ENCODE measurements around the gene EPS8L2.
A peak's percentile ranks its signal among the peaks of the same experiment; 100 is the strongest.

EPS8L2 gene

DNA sequence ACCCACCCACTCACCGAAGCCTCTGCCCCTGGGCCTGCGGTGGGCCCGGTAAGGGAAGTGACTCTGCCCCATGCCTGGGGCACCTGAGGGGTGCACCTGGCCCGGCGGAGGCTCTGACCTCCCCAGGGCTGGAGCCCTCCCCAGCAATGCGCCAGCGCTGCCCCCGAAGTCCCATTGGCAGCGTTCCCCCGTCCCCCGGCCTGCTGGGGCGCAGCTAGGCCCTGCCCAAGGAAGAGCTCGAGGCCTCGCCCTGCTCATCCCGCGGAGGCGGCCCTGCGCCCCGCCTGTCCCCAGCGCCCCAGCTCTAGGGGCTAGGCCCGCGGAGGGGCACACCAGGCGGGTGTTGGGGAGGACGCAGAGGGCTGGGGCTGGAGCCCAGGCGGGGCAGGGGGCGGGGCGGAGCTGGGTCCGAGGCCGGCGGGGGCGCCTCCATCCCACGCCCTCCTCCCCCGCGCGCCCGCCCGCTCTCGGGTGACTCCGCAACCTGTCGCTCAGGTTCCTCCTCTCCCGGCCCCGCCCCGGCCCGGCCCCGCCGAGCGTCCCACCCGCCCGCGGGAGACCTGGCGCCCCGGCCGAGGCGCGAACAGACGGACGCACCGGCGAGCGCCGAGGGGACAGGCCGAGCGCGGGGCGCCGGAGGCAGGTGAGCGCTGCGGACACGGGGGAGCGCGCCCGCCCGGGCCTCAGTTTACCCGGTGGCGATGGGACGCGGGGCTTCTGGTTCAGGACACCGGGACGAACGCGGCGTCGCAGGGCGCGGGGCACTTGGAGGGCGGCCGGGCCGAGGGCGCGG is at the start of gene EPS8L2:
TSS of gene EPS8L2 (plus strand) at position 586 of the 793 bp plus-strand sequence. CDS start 3,177 bp downstream, outside the sequence.
- no peak for DNase-seq (ENCODE audit: extremely low spot score, insufficient read length, low read depth)
- no peak for FAIRE-seq

DNA sequence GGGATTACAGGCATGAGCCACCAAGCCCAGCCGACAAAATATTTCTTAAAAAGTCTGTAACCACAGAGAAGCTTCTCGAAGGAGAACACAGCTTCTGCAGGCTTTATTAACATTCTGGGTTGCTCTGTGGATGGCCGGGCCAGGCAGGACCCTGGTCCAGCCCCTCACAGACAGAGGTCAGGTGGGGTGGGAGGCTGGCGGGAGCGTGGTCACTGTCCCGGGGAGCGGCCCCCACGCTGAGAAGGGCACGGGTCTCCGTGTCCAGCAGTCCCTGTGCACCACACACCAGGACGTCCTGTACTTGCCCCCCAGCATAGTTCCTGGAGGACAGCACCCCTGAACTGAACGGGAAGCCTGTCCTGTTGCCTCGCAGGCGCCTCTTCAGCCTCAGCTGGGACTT is 49.6 kb upstream of the EPS8L2 start:
- FAIRE-seq (no peak), DNase-seq (ENCODE audit: extremely low spot score, insufficient read length, low read depth) (no peak)

DNA sequence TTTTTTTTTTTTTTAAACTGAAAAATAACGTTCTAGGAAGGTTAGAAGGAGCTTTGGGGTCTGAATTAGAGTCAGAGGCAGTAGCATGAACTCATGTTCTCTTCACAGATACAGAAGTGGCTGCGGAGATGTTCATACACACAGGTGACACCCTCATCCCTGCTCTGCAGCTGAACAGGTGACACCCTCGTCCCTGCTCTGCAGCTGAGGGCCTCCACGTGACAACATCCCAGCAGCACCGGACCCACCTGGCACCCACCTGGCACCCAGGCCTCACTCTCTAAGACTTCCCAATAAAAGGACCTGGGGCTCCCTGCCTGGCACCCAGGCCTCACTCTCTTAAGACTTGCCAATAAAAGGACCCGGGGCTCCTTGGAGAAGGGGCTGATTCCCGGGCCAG is 49.2 kb upstream of the EPS8L2 start:
- no peak for FAIRE-seq
- no peak for DNase-seq (ENCODE audit: extremely low spot score, insufficient read length, low read depth)

DNA sequence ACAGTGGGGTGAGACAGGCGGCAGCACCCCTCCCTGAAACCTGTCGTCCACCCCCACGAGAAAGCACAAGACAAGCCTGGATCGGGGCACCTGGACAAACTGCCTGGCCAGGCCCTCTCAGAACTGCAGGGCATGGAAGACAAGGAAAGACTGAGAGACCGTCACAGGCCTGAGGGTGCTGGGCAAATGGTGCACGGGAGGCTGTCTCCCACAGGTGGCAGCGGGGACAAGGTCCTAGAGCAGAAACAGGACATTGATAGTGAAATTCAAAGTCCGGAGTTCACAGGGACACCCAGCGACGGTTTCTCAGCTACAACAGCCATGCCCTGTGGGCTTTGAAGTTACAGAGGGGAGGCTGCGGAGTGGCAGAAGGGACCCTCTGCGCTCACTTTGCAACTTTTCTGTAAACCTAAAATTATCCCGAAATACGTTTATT is 48.3 kb upstream of the EPS8L2 start:
- FAIRE-seq (no peak), DNase-seq (ENCODE audit: extremely low spot score, insufficient read length, low read depth) (no peak)

DNA sequence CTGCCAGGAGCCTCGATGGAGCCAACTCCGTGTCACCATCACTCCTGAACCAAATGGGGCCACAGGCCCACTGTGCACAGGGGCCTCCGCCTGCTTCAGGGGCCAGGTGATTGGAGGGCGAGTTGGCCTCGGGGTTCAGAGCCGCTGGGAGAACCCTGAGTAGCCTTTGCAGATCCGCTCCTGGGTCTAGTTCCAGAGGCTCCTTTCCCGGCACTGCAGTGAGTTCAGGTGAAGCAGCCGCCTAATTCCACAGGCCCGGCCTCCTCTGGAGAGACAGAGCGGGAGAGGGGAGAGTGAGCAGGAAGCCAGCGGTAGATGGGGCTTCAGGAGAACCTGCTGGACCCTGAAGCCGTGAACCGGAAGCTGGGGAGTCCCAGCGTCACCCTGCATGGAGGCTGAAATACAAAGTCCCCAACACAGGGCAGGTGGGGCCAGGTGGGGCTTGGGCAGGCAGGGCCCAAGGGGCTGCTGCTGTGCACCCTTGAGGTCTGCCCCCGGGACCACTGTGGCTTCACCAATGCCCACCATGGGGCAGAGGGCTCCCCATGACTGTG is 46.4 kb upstream of the EPS8L2 start:
- DNase-seq (ENCODE audit: extremely low spot score, insufficient read length, low read depth) (no peak), FAIRE-seq (no peak)

DNA sequence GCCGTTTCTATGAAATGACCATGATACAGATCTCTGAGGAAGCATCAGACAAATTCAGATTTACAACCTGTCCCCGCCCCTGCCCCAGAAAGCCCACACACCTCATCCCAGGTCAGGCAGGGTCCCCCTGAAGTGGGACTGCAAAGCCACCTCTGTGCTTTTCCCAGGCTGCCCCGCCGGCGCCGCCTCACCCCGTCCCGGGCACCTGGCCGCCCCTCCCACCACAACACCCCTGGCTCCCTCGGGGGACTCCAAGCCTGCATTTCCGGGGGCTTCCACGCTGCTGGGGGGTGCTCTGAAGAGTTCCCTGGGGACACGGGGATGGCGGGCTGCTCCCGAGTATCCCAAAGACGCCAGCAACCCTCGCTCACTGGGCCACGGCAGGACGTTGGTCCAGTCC is 45.8 kb upstream of the EPS8L2 start:
- FAIRE-seq (no peak), DNase-seq (ENCODE audit: extremely low spot score, insufficient read length, low read depth) (no peak)

DNA sequence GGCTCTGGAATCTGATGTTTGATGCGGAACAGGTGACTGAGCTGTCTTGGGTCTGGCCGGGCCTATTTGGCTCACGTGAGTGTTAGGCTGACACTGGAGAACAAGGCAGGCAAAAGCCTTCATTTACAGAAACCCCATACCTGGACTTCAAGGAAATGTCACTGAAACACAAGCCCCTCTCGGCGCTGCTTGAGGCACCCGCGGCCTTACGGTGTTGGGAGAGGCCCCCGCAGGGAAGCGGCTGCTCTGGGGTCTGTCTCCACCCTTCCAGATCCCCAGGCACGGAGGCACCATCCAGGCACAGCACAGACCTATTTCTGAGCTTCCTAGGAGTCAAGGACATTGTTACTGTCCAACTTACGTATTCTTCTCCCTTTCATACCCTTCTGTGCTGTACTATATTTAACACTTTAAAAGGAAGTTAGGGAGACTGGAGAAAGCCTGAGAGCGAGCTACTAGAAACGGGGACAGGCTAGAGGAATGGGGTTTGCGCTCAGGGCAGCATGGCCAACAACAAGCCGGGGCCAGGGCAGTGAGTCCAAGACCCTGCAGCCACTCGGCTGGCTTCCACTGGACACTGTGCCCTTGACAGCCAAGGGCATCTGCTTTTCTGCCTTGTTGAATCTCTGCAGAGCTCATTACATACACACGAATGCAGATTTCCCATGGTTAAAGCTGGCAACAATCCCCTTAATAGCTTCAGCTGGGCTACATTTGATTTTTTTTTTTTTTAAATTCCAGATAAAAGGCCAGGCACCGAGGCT is 45.2 kb upstream of the EPS8L2 start:
- no peak for DNase-seq (ENCODE audit: extremely low spot score, insufficient read length, low read depth)
- FAIRE-seq: no peak

DNA sequence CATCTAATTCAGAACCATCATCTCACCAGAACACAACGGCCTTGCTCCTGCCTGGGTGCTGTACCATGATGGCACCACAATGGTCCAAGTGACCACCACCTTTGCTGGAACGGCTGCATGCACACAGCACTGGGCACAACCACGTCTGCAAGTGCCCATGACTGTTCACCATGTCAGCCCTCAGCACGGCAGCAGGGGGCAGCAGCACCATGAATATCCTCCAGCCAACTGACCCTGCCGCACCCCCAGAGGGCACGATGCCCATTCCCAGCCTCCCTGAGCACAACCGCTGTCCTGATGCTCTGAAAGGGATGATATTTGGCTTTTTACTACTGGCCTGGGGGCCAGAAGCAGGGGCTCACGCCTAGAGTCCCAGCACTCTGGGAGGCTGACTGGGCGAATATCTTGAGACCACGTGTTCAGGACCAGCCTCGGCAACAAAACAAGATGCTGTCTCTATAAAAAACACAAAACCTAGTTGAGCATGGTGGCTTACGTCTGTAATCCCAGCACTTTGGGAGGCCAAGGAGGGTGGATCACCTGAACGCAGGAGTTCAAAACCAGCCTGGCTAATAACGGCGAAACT is 43.2 kb upstream of the EPS8L2 start:
- DNase-seq (ENCODE audit: extremely low spot score, insufficient read length, low read depth) (peak; percentile 58), FAIRE-seq (peak; percentile 69)

DNA sequence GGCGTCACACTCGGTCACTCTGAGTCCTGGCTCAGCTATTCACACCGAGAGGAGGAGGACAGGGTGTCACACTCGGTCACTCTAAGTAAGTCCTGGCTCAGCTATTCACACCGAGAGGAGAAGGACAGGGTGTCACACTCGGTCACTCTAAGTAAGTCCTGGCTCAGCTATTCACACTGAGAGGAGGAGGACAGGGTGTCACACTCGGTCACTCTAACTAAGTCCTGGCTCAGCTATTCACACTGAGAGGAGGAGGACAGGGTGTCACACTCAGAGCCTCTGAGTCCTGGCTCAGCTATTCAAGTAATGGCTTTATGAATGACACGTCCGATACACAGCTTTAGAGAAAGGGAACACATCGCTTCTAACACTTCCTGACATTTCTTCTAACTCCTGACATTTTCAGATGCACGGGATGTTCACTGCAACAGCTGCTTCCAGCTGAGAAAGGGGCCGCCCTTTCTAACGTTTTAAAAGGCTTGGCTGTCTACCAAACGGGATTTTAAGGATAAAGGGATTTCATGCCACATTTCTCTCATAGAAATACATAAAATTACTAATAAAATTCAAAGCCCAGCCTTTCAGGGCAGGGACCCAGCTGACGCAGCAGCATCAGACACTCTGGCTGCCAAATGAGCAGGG is 40.8 kb upstream of the EPS8L2 start:
- DNase-seq (ENCODE audit: extremely low spot score, insufficient read length, low read depth) (no peak), FAIRE-seq (no peak)

DNA sequence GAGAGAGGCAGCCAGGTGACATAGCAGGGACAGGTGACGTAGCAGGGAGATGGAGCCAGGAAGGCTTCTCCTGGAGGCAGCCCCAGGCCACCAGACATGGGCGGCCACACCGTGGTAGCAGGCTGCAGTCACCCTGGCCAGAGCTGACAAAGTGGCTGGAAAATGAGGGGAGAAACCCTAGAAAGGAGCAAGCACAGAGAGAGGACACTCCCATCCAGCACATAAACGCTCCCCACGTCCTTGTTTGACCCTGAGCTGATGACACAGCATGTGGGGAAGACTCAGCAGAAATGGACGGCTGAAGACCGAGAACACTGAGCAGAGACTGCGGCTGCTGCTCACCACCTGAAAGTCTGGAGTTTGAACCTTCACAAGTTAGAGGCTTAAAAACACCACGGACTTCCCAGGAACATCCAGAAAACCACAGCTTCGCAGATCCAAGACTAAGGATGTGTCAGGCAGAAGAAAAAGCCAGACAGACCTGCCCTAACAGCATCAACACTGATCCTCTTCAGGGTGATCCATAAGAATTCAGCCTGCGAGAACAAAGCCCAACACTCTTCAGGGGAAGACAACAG is 40.2 kb upstream of the EPS8L2 start:
- DNase-seq (ENCODE audit: extremely low spot score, insufficient read length, low read depth) (no peak), FAIRE-seq (no peak)

DNA sequence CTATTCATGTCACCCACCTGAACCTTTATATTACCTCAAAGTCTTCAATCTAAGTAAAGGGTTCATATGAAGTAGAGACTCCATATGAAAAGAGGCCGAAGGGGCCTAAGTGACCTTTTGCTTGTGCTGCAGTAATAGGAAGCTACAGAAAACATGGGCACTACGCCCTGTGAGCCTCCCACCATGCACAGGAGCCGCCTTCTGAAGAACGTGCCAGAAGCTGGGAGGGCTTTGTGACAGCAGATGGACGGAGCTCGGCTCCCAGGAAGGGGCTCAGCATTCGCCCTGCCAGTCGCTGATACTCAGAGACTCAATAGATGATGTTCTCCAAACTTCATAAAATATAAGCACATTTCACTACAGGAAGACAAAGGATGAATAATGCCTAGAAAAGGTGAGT is 32.2 kb upstream of the EPS8L2 start:
- no peak for DNase-seq (ENCODE audit: extremely low spot score, insufficient read length, low read depth)
- FAIRE-seq: no peak

DNA sequence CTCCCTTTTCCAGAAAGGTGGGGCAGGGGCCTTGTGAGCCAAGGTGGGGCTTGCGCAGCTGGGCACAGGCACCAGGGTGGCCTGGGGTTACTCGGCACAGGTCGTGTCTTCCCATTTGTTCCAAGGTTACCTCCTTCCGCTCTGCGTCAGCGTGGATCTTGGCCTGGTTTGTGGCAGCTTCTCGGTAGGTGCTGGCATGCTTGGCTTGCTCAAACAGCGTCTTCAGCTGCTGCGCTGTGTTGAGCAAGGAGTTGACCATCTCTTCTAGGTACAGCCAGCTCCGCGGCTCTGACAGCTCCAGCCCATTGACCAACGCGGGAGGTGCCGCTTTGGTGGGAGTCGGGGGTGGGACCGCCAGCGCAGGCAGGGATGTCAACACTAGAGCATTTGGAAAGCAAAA is 31.6 kb upstream of the EPS8L2 start:
- no peak for DNase-seq (ENCODE audit: extremely low spot score, insufficient read length, low read depth)
- FAIRE-seq: no peak

DNA sequence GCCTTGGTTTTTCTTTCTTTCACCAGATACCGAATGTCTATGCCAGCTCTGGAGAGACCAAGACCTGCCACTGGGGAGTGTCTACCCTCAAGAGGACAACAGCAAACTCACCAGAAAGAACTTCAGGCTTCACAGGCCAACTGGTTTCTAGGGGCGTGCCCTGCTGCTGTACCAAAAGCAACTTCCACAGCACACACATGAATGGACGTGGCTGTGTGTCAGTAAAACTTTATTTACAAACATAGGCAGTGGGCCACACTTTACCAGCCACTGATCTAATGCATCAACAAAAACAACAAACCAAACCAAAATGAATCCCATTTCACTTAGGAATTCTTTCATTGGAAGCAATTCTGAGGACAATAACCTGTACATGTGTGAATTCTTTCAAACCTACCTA is 27.7 kb upstream of the EPS8L2 start:
- FAIRE-seq (no peak), DNase-seq (ENCODE audit: extremely low spot score, insufficient read length, low read depth) (no peak)

DNA sequence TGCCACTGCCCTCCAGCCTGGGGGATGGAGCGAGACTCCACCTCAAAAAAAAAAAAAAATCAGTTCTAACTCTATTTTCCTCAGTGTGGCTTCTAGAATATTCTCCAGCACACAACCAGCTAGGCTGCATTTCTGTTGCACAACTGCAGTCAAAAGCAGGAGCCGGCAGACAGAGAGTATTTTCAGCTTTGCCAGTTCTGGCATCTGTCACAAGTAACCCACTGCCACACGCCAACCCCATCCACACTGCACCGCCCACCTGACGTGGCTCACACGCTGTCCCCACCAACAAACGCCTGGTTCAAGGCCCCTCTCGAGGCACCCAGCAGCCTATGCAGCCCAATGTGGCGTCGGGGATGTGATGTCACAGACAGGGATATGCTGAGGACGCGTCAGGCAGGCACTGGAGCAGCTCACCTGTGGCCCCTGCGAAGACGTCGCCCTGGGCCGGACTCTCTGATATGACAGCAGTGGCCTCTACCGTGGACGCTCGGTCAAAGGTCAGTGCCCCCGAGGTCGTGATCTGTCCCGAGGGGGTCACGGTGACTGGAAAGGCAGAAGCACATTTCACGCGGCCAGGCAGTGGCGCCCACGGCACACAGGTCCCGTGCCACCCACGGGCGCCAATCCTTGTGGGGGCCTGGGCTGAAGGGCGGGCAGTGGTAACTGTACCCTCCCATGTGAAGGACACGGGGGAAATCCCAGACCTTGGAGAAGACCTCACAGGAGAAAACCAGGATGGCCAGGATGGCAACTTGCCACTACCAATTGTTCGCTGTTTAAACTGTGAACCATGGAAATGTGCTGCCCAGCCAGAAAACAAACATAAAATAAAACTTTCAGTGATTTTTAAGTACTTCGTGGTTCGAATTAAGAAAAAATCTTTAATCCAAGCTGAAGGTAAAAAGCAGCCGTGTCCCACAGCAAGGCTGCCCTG is 26.5 kb upstream of the EPS8L2 start:
- FAIRE-seq: no peak
- DNase-seq (ENCODE audit: extremely low spot score, insufficient read length, low read depth): no peak

DNA sequence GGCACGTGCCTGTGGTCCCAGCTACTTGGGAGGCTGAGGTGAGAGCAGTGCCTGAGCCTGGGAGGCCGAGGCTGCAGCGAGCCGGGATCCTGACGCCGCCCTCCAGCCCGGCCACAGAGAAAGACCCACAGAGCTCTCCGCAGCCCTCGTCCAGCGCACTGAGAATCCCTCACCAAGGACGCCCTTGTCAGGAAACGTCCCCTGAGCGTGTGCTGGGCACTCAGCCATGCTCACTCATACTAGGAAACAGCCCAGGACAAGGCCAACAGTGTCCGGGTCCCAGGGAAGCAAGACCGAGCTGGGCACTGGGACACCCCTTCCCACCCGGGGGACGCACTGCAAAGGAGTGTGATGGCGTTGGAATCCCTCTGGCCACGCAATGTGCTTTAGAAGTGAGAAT is 25.6 kb upstream of the EPS8L2 start:
- FAIRE-seq (no peak), DNase-seq (ENCODE audit: extremely low spot score, insufficient read length, low read depth) (no peak)

DNA sequence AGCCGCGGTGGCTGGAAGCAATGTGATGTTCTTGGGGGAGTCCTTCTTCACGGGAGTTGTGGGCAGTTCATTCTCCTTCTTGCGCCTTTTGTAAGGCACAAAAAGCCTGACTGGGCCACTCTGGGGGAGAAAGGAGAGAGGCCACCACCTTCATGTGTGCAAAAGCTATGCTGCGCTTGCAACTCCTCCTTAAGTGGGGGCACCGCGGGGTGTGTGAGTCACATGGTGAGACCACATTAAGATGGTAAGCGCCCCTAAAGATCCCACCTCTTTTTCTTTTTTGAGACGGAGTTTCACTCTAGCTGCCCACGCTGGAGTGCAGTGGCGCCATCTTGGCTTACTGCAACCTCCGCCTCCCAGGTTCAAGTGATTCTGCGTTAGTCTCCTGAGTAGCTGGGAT is 25.1 kb upstream of the EPS8L2 start:
- DNase-seq (ENCODE audit: extremely low spot score, insufficient read length, low read depth): no peak
- no peak for FAIRE-seq

DNA sequence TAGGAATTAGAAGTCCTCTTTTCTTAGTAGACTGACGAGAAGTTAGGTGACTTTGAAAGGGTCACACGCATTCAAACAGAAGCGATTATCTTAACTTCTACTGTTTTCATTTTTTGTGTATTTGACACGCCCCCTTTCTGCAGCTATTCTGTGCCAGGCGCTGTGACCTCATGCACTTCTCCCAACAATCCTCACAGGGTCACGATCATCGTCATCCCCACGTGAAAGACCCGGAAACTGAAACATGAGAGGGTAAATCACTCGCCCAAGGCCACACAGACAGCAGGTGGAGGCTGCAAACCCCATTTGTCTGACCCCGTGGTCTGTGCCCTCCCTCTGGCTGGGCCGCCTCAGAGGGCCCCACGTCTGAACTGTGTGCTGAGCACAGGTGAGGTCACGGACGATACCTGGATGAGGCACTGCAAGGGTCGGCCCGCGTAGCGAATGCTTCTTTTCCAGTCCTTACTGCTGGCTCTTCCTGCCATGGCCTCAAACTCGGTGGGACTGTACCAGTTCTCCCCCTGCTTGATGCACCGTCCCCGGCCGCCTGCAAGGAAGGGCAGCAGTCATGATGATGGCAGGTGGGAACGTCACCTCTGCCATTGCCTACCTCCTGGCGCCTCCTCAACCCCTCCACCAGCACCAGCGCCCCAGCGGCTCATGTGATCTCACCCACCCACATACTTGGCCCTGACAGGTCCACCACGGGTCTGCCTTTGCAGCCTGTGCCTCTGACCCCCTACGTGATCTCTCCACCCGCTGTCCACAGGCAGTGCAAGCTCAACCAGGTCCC is 19.4 kb upstream of the EPS8L2 start:
- DNase-seq (ENCODE audit: extremely low spot score, insufficient read length, low read depth) (no peak), FAIRE-seq (no peak)

DNA sequence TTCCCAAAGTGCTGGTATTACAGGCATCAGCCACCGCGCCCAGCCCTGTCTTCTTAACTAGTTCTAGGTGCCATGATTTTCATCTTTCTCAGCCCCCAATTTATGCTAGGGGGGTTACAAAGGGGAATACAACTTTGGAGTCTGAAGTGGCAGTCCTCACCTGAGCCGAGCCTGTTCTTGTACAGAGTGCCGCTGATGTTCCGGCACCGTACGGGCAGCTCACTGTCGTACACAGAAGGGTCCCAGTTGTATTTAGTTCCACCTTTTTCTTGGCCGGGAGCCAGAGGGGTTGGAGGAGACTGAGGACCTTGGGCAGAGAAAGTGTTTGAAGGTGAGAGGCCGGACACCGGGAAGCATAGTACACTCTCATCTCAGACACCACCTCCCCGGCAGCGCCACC is 18.3 kb upstream of the EPS8L2 start:
- FAIRE-seq (no peak), DNase-seq (ENCODE audit: extremely low spot score, insufficient read length, low read depth) (no peak)
